Osteocyte (in vitro differentiated cells): Measurements from ENCODE around the gene RAB17. TPM values are rescaled to one million over a fixed set of nuclear protein-coding genes. Genes with fewer than 3 reads are reported as not detected.

Experiments
- DNase-seq: peaks from one replicate; pipeline ENCODE4 v3.0.0; 2021; ENCODE audit warnings: mixed read lengths; ENCODE audit not compliant: unreplicated experiment; ENCODE audit errors: extremely low spot score
- H3K27ac Mint-ChIP-seq: one replicate; pipeline ENCODE4 v1.8.0; 2021; ENCODE audit warnings: mild to moderate bottlenecking, mixed read lengths; ENCODE audit not compliant: unreplicated experiment
- H3K27me3 Mint-ChIP-seq: one replicate; pipeline ENCODE4 v1.8.0; 2021; ENCODE audit warnings: mixed read lengths; ENCODE audit not compliant: unreplicated experiment
- H3K36me3 Mint-ChIP-seq: one replicate; pipeline ENCODE4 v1.8.0; 2021; ENCODE audit warnings: mixed read lengths; ENCODE audit not compliant: unreplicated experiment
- H3K4me1 Mint-ChIP-seq: one replicate; pipeline ENCODE4 v1.8.0; 2021; ENCODE audit warnings: mixed read lengths; ENCODE audit not compliant: unreplicated experiment
- H3K4me3 Mint-ChIP-seq: one replicate; pipeline ENCODE4 v1.8.0; 2021; ENCODE audit warnings: mild to moderate bottlenecking, moderate library complexity, mixed read lengths; ENCODE audit not compliant: unreplicated experiment
- H3K9me3 Mint-ChIP-seq: one replicate; pipeline ENCODE4 v1.8.0; 2021; ENCODE audit warnings: mixed read lengths; ENCODE audit not compliant: unreplicated experiment
- CTCF ChIP-seq: fragments of 200-600 bp; sonication (generic); IDR thresholded peaks from 2 replicates; pipeline ENCODE4 v1.5.0; 2021; ENCODE audit warnings: antibody characterized with exemption, mild to moderate bottlenecking, moderate library complexity
- total RNA-seq: library from RNA; stranded (reverse); gene quantifications from 2 replicates; pipeline ENCODE4 v1.2.1, GENCODE V29; 2021

The RAB17 gene
- total RNA-seq, 1 donor from 2014 or later, result 5.2 TPM

- DNase-seq, result no peak
- Mint-ChIP-seq H3K36me3 (peaks cover 32% of the 10 kb centered on the region), H3K4me3 (no peak overlapping the region), H3K27ac (no peak overlapping the region), H3K4me1 (peaks cover 4% of the 10 kb centered on the region), H3K9me3 (peaks cover 13% of the 10 kb centered on the region), H3K27me3 (no peaks in the 10 kb centered on the region)
- TF ChIP-seq CTCF, result no peak
Observed at GRCh38 chr2:237552908-237553307, 37.6 kb downstream of the RAB17 start.

DNA sequence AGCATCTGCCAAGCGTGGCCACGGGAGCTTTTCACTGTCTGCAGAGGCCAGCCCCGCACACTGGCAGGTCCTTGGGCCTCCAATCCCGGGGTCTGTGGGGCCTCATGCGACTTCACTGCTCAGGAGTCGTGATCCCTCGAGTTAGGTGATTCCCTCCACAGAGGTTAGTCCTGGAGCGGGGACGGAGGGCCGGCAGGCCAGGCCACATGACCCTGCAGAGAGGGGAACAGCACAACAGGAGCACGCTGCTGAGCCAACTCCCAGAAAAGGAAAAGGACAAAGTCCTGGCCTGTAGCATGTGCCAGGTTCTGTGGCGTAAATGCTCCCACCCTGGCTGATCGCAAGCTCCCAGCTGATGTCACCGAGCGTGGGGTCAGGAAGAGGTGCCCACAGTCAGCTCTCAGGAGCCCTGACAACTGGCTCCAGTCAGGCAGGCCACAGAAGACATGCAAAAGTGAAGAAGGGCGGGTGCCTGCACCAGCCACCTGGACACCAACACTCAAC lies 39.4 kb downstream of the RAB17 start:
- no peak overlapping the region for H3K4me3 Mint-ChIP-seq
- H3K27ac Mint-ChIP-seq, result no peak overlapping the region
- H3K9me3 Mint-ChIP-seq, result peaks cover 13% of the 10 kb centered on the region
- no peak for DNase-seq
- no peak for TF ChIP-seq CTCF
- peaks cover 28% of the 10 kb centered on the region for H3K36me3 Mint-ChIP-seq
- no peaks in the 10 kb centered on the region for H3K4me1 Mint-ChIP-seq
- H3K27me3 Mint-ChIP-seq, result no peaks in the 10 kb centered on the region

- H3K9me3 Mint-ChIP-seq, result peaks cover 9% of the 10 kb centered on the region
- no peak for DNase-seq
- H3K27ac Mint-ChIP-seq, result no peak overlapping the region
- no peak for TF ChIP-seq CTCF
- no peaks in the 10 kb centered on the region for H3K4me1 Mint-ChIP-seq
- H3K27me3 Mint-ChIP-seq, result no peaks in the 10 kb centered on the region
- peaks cover 22% of the 10 kb centered on the region for H3K36me3 Mint-ChIP-seq
- H3K4me3 Mint-ChIP-seq, result no peak overlapping the region
Observed at GRCh38 chr2:237549643-237550415, 40.7 kb downstream of the RAB17 start.

GRCh38 chr2:237549216-237549615 lies 41.3 kb downstream of the RAB17 start:
- no peak for DNase-seq
- Mint-ChIP-seq H3K9me3 (peaks cover 5% of the 10 kb centered on the region), H3K4me1 (no peaks in the 10 kb centered on the region), H3K27ac (no peak overlapping the region), H3K4me3 (no peak overlapping the region), H3K27me3 (no peaks in the 10 kb centered on the region), H3K36me3 (peaks cover 17% of the 10 kb centered on the region)
- no peak for TF ChIP-seq CTCF

- no peak for TF ChIP-seq CTCF
- Mint-ChIP-seq H3K4me3 (no peak overlapping the region), H3K9me3 (no peaks in the 10 kb centered on the region), H3K27me3 (no peaks in the 10 kb centered on the region), H3K27ac (no peak overlapping the region), H3K36me3 (peaks cover 8% of the 10 kb centered on the region), H3K4me1 (no peaks in the 10 kb centered on the region)
- DNase-seq, result no peak
Observed at GRCh38 chr2:237547841-237548416, 42.6 kb downstream of the RAB17 start.
